Measurements from ENCODE around the gene CLPTM1.
"Not testable (repeated sequence)": the region's sequence is repeated elsewhere in the genome, so short reads cannot be mapped to it uniquely, and the experiment has no call there.

Gene CLPTM1

GRCh38 chr19:44975444-44975843 lies 20.3 kb downstream of the CLPTM1 start:
- DNase-seq = no peak

- no peak for DNase-seq
These were observed 28.8 kb downstream of the CLPTM1 start for GRCh38 chr19:44984005-44984404.

- no peak for DNase-seq
These were observed 30.3 kb downstream of the CLPTM1 start for GRCh38 chr19:44985445-44985844.

DNA sequence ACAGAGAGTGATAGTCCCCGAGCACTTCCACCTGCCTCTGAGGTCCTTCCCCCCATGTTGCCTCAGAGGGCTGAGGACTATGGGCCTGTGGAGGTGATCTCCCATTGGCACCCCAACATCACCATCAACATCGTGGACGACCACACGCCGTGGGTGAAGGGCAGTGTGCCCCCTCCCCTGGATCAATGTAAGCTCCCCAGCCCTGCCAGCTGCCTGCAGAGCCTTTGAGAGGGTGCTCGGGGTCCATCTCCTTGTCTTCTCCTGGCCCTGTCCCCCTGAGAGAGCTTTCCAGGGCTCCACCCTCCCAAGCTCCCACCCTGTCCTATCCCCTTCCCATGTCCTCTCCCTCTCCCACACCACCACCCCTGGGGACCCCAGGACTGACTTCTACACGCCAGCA lies 31.2 kb downstream of the CLPTM1 start:
- DNase-seq = no peak

GRCh38 chr19:44987148-44987675 lies 32.0 kb downstream of the CLPTM1 start:
- DNase-seq = no peak

DNA sequence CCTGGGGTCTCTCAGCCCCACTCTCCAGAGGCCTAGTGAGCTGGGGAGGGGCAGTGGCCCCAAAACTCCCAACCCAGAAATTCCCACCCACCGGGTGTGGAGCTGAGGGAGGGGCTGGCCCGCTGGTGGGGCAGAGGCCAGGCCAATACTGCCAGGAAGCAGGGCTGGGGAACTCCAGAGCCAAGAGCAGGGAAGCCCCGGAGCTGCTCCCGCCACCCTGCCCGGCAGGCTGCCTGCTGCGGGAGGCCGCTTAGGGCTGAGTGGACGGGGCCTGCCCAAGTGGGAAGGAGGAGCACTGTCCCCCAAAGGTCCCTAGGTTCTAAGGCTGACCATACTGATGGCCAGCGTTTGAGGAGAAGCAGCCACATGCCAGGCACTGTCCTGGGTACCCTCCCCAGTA lies 33.1 kb downstream of the CLPTM1 start:
- no peak for DNase-seq

- no peak for DNase-seq
These were observed 33.8 kb downstream of the CLPTM1 start for GRCh38 chr19:44988896-44989556.

DNA sequence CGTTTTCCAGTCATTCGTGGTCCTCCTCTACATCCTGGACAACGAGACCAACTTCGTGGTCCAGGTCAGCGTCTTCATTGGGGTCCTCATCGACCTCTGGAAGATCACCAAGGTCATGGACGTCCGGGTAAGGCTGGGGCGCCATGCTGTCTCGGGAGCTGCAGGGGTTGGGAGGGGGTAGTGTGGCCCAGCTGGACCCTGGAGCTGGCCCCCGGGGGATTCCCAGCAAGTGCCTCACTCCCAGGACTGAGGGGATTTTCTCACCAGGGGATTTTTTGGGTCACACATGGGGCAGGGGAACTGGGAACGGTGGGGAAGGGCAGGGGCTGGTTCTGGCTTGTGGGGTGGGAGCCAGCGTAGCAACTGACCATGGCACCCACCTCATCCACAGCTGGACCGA lies 35.3 kb downstream of the CLPTM1 start:
- no peak for DNase-seq

DNA sequence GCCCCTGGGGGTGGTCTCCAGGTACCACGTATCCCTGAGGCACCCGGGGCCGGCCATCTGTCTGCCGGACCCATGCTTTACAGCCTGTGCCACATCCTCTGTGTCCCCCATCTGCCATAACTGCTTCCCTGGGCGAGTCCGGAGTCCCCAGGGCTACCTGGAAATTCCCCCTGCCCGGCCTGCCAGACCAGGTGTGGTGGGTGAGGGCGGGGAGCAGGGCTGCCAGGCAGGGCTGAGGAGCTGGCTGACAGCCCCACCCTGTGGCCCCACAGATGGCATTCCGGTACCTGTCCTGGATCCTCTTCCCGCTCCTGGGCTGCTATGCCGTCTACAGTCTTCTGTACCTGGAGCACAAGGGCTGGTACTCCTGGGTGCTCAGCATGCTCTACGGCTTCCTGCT lies 35.8 kb downstream of the CLPTM1 start:
- DNase-seq = no peak

DNA sequence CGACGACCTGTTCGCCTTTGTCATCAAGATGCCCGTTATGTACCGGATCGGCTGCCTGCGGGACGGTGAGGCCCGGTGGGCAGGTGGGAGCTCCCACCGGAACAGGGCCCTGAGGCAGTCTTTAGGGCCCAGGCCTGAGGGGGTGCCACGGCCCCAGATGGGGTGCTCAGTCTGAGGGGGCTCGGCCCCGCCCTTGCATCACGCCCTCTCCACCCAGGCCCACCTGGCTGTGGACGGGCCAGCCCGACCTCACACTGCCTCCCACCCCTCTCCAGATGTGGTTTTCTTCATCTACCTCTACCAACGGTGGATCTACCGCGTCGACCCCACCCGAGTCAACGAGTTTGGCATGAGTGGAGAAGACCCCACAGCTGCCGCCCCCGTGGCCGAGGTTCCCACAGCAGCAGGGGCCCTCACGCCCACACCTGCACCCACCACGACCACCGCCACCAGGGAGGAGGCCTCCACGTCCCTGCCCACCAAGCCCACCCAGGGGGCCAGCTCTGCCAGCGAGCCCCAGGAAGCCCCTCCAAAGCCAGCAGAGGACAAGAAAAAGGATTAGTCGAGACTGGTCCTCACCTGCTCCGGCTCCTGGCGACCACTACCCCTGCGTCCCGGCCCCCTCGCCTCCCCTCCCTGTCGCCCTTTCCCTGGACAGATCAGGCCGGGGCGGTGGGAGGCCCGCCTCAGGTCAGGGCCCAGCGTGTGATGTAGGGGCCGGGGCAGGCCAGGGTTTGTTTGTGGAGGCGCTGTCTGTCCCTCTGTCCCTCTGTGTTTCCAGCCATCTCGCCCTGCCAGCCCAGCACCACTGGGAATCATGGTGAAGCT lies 37.4 kb downstream of the CLPTM1 start:
- no peak for DNase-seq

DNA sequence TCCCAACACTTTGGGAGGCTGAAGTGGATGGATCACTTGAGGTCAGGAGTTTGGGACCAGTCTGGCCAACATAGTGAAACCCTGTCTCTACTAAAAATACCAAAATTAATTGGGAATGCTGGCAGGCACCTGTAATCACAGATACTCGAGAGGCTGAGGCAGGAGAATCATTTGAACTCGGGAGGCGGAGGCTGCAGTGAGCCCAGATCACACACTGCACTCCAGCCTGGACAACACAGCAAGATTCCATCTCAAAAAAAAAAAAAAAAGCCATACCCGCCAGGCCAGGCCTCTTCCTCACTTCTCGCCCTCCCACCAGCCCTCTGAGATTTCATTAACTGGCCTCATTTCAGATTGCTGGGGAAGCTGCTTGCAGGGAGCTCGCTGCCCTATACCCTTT lies 38.3 kb downstream of the CLPTM1 start:
- no peak for DNase-seq

GRCh38 chr19:44993926-44994537 lies 38.9 kb downstream of the CLPTM1 start:
- DNase-seq = no peak

GRCh38 chr19:44998025-44998424 lies 42.8 kb downstream of the CLPTM1 start:
- DNase-seq = no peak

- DNase-seq = not testable (repeated sequence)
These were observed 44.1 kb downstream of the CLPTM1 start for GRCh38 chr19:44999131-44999925.

DNA sequence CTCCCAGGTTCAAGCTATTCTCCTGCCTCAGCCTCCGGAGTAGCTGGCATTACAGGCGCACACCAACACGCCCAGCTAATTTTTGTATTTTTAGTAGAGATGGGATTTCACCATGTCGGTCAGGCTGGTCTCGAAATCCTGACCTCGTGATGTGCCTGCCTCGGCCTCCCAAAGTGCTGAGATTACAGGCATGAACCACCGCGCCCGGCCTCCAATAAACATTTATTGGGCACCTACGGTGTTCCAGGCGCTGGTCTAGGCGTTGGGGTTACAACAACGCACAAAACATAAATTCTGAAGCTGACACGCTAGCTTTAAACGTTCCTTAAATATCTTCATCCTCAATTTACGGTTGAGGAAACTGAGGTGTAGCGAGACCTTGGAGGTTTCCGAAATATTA lies 45.5 kb downstream of the CLPTM1 start:
- DNase-seq = not testable (repeated sequence)

- DNase-seq = no peak
These were observed 46.0 kb downstream of the CLPTM1 start, which contains the start of gene RELB for GRCh38 chr19:45001087-45001739. Gene RELB (plus strand): TSS chr19:45001464. CDS start chr19:45001580, 116 bp downstream.

- DNase-seq = no peak
These were observed 48.3 kb downstream of the CLPTM1 start for GRCh38 chr19:45003485-45003884.

- DNase-seq = no peak
These were observed 50.6 kb downstream of the CLPTM1 start for GRCh38 chr19:45005787-45006186.

GRCh38 chr19:45008552-45008951 lies 53.4 kb downstream of the CLPTM1 start:
- no peak for DNase-seq

DNA sequence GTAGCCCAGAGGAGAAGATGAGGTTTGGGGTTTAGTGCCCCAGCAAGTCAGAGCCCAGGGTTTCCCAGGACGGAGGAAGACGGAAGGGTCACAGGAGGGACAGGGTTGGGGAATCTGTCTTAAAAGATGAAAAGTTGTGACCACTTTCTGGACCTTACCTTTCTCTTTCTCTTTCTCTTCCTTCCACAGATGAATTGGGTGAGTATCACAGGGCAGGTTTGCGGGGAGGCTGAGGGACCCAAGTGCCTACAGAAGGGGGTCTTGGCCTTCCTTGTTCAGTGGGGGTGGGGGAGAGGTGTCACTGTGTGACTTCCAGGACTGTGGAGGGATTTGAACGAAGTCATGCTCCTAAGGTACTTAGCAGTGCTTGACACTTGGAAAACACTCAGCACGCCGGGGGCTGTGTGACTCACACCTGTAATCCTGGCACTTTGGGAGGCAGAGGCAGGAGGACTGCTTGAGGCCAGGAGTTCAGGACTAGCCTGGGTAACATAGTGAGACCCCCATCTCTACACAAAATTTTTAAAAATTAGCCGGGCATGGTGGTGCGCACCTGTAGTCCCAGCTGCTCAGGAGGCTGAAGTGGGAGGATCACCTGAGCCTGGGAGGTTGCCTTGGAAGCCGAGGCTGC lies 54.6 kb downstream of the CLPTM1 start:
- DNase-seq = no peak

GRCh38 chr19:45010306-45010705 lies 55.1 kb downstream of the CLPTM1 start:
- DNase-seq = no peak

- no peak for DNase-seq
These were observed 56.8 kb downstream of the CLPTM1 start for GRCh38 chr19:45011959-45012358.
